ENCODE results near the gene RABGGTA. TPM values are rescaled to one million over a fixed set of nuclear protein-coding genes. Genes with fewer than 3 reads are reported as not detected.
"Not testable (repeated sequence)": the region's sequence is repeated elsewhere in the genome, so short reads cannot be mapped to it uniquely, and the experiment has no call there.

The RABGGTA gene
- polyA plus RNA-seq, 3 donors: 24.2 to 25.5 (median 25.0) TPM

- DNase-seq: no peak
Observed at GRCh38 chr14:24219521-24219920, 51.9 kb downstream of the RABGGTA start.

DNA sequence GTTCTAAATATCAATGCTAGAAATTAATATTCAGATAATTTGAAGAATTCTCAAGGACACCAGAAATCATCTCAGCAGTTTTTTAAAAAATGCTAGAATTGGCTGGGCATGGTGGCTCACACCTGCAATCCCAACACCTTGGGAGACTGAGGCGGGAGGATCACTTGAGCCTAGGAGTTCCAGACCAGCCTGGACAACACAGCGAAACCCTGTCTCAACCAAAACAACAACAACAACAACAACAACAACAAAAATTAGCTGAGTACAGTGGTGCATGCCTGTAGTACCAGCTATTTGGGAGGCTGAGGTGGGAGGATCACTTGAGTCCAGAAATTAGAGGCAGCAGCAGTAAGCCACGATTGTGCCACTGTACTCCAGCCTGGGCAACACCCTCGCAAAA is 52.3 kb downstream of the RABGGTA start:
- no peak for DNase-seq

GRCh38 chr14:24216876-24217275 is 54.5 kb downstream of the RABGGTA start:
- DNase-seq: not testable (repeated sequence)

- DNase-seq: no peak
Observed at GRCh38 chr14:24216345-24216699, 55.1 kb downstream of the RABGGTA start.

Other genes starting within 250 kb of the RABGGTA start
- gene CARMIL3, start 219.6 kb downstream of the RABGGTA start, polyA plus RNA-seq (ENCODE audit: insufficient read length in 3 of 3): 1 to 10 TPM; 2.2 to 2.4 (median 2.4) TPM
- gene CPNE6, start 200.0 kb downstream of the RABGGTA start, polyA plus RNA-seq (ENCODE audit: insufficient read length in 3 of 3): under 1 TPM in 1 of 3 donors, not detected in 2; 0.24 TPM
- 10 to 100 TPM; 37.7 to 41.7 (median 40.0) TPM for gene PCK2, start 177.3 kb downstream of the RABGGTA start, polyA plus RNA-seq (ENCODE audit: insufficient read length in 3 of 3)
- 10 to 100 TPM; 82.2 to 96.2 (median 92.8) TPM for gene DCAF11, start 156.8 kb downstream of the RABGGTA start, polyA plus RNA-seq (ENCODE audit: insufficient read length in 3 of 3)
- 1 to 10 TPM; 2.7 to 3.2 (median 2.9) TPM for gene NRL, start 156.6 kb downstream of the RABGGTA start, polyA plus RNA-seq (ENCODE audit: insufficient read length in 3 of 3)
- 1 to 10 TPM; 1.1 to 2.3 (median 1.5) TPM for gene FITM1, start 140.9 kb downstream of the RABGGTA start, polyA plus RNA-seq (ENCODE audit: insufficient read length in 3 of 3)
- gene PSME1, start 135.4 kb downstream of the RABGGTA start, polyA plus RNA-seq (ENCODE audit: insufficient read length in 3 of 3): 100 to 1,000 TPM; 175 to 216 (median 196) TPM
- gene EMC9, start 130.0 kb downstream of the RABGGTA start, polyA plus RNA-seq (ENCODE audit: insufficient read length in 3 of 3): 10 to 100 TPM; 19.8 to 29.7 (median 21.1) TPM
- gene PSME2, start 125.0 kb downstream of the RABGGTA start, polyA plus RNA-seq (ENCODE audit: insufficient read length in 3 of 3): 100 to 1,000 TPM; 145 to 164 (median 151) TPM
- 10 to 100 TPM; 46.4 to 70.4 (median 53.4) TPM for gene RNF31, start 124.1 kb downstream of the RABGGTA start, polyA plus RNA-seq (ENCODE audit: insufficient read length in 3 of 3)
- gene IRF9, start 110.3 kb downstream of the RABGGTA start, polyA plus RNA-seq (ENCODE audit: insufficient read length in 3 of 3): 10 to 100 TPM; 56.8 to 68.9 (median 57.2) TPM
- gene REC8, start 99.5 kb downstream of the RABGGTA start, polyA plus RNA-seq (ENCODE audit: insufficient read length in 3 of 3): 10 to 100 TPM; 71.4 to 85.6 (median 80.8) TPM
- gene IPO4, start 82.8 kb downstream of the RABGGTA start, polyA plus RNA-seq (ENCODE audit: insufficient read length in 3 of 3): 10 to 100 TPM; 39.6 to 48.5 (median 42.8) TPM
- gene TM9SF1, start 76.2 kb downstream of the RABGGTA start, polyA plus RNA-seq (ENCODE audit: insufficient read length in 3 of 3): 10 to 100 TPM; 45.2 to 55.8 (median 46.7) TPM
- 10 to 100 TPM in 2 of 3 donors, 1 to 10 TPM in 1; 3.9 to 17.9 (median 14.1) TPM for gene TSSK4, start 65.9 kb downstream of the RABGGTA start, polyA plus RNA-seq (ENCODE audit: insufficient read length in 3 of 3)
- 10 to 100 TPM; 50.6 to 70.2 (median 58.2) TPM for gene CHMP4A, start 58.1 kb downstream of the RABGGTA start, polyA plus RNA-seq (ENCODE audit: insufficient read length in 3 of 3)
- gene MDP1, start 55.5 kb downstream of the RABGGTA start, polyA plus RNA-seq (ENCODE audit: insufficient read length in 3 of 3): 10 to 100 TPM; 13.0 to 20.1 (median 15.3) TPM
- gene NEDD8, start 39.2 kb downstream of the RABGGTA start, polyA plus RNA-seq (ENCODE audit: insufficient read length in 3 of 3): 100 to 1,000 TPM; 197 to 260 (median 254) TPM
- 100 to 1,000 TPM; 120 to 132 (median 123) TPM for gene GMPR2, start 38.7 kb downstream of the RABGGTA start, polyA plus RNA-seq (ENCODE audit: insufficient read length in 3 of 3)
- gene TINF2, start 29.0 kb downstream of the RABGGTA start, polyA plus RNA-seq (ENCODE audit: insufficient read length in 3 of 3): 10 to 100 TPM; 59.4 to 62.5 (median 60.9) TPM
- 1 to 10 TPM; 1.5 to 4.2 (median 2.5) TPM for gene TGM1, start 8.4 kb downstream of the RABGGTA start, polyA plus RNA-seq (ENCODE audit: insufficient read length in 3 of 3)
- gene DHRS1, start 28.2 kb upstream of the RABGGTA start, polyA plus RNA-seq (ENCODE audit: insufficient read length in 3 of 3): 10 to 100 TPM; 41.6 to 68.7 (median 43.4) TPM
- gene NOP9, start 28.3 kb upstream of the RABGGTA start, polyA plus RNA-seq (ENCODE audit: insufficient read length in 3 of 3): 10 to 100 TPM; 28.0 to 29.7 (median 28.7) TPM
- 10 to 100 TPM; 24.7 to 32.3 (median 28.3) TPM for gene CIDEB, start 36.4 kb upstream of the RABGGTA start, polyA plus RNA-seq (ENCODE audit: insufficient read length in 3 of 3)
- 1 to 10 TPM; 3.2 to 5.3 (median 4.4) TPM for gene LTB4R2, start 38.5 kb upstream of the RABGGTA start, polyA plus RNA-seq (ENCODE audit: insufficient read length in 3 of 3)
- 1 to 10 TPM; 5.0 to 7.2 (median 5.7) TPM for gene LTB4R, start 39.9 kb upstream of the RABGGTA start, polyA plus RNA-seq (ENCODE audit: insufficient read length in 3 of 3)
- gene ADCY4, start 63.5 kb upstream of the RABGGTA start, polyA plus RNA-seq (ENCODE audit: insufficient read length in 3 of 3): 10 to 100 TPM; 19.3 to 22.6 (median 20.8) TPM
- gene RIPK3, start 68.4 kb upstream of the RABGGTA start, polyA plus RNA-seq (ENCODE audit: insufficient read length in 3 of 3): 1 to 10 TPM; 3.3 to 4.1 (median 3.8) TPM
- 10 to 100 TPM; 60.1 to 84.6 (median 72.6) TPM for gene NFATC4, start 96.6 kb upstream of the RABGGTA start, polyA plus RNA-seq (ENCODE audit: insufficient read length in 3 of 3)
- gene NYNRIN, start 127.4 kb upstream of the RABGGTA start, polyA plus RNA-seq (ENCODE audit: insufficient read length in 3 of 3): 10 to 100 TPM; 44.1 to 58.4 (median 56.4) TPM
- 1 to 10 TPM; 2.4 to 4.2 (median 3.1) TPM for gene CBLN3, start 158.1 kb upstream of the RABGGTA start, polyA plus RNA-seq (ENCODE audit: insufficient read length in 3 of 3)
- gene KHNYN, start 158.4 kb upstream of the RABGGTA start, polyA plus RNA-seq (ENCODE audit: insufficient read length in 3 of 3): 10 to 100 TPM; 43.7 to 55.8 (median 53.3) TPM
- 10 to 100 TPM; 69.5 to 78.3 (median 76.8) TPM for gene SDR39U1, start 171.2 kb upstream of the RABGGTA start, polyA plus RNA-seq (ENCODE audit: insufficient read length in 3 of 3)
- gene CMA1, start 236.7 kb upstream of the RABGGTA start, polyA plus RNA-seq (ENCODE audit: insufficient read length in 3 of 3): under 1 TPM in 1 of 3 donors, not detected in 2; 0.56 TPM